Smooth muscle cell (in vitro differentiated cells): Measurements from ENCODE around the gene HOXA5. TPM values are rescaled to one million over a fixed set of nuclear protein-coding genes. Genes with fewer than 3 reads are reported as not detected.

Experiments
- DNase-seq: peaks from one replicate; lab custom pipeline; 2025; ENCODE audit not compliant: unreplicated experiment; lab: John Stamatoyannopoulos, UW
- H2AFZ ChIP-seq: fragments of 200-600 bp; sonication (generic); 2 replicates; pipeline ENCODE4 v1.6.0; 2016; ENCODE audit warnings: antibody characterized with exemption, low read depth, mild to moderate bottlenecking
- H3F3A ChIP-seq: fragments of 200-600 bp; sonication (generic); 2 replicates; pipeline ENCODE4 v1.6.0; 2017; ENCODE audit warnings: antibody characterized with exemption, low read depth
- H3K27ac ChIP-seq: fragments of 200-600 bp; sonication (generic); 2 replicates; pipeline ENCODE4 v1.5.1; 2016; ENCODE audit warnings: low read depth, mild to moderate bottlenecking
- H3K27me3 ChIP-seq: fragments of 200-600 bp; sonication (generic); 2 replicates; pipeline ENCODE4 v1.6.1; 2016; ENCODE audit warnings: low read depth, mild to moderate bottlenecking
- H3K36me3 ChIP-seq: fragments of 200-600 bp; sonication (generic); 2 replicates; pipeline ENCODE4 v1.5.1; 2016; ENCODE audit warnings: low read depth
- H3K4me1 ChIP-seq: fragments of 200-600 bp; sonication (generic); 2 replicates; pipeline ENCODE4 v1.5.1; 2016; ENCODE audit warnings: low read depth
- H3K4me2 ChIP-seq: fragments of 200-600 bp; sonication (generic); 2 replicates; pipeline ENCODE4 v1.6.0; 2016; ENCODE audit warnings: mild to moderate bottlenecking
- H3K4me3 ChIP-seq: fragments of 200-600 bp; sonication (generic); 2 replicates; pipeline ENCODE4 v1.5.1; 2016; ENCODE audit warnings: mild to moderate bottlenecking
- H3K79me2 ChIP-seq: fragments of 200-600 bp; sonication (generic); 2 replicates; pipeline ENCODE4 v1.6.0; 2016; ENCODE audit warnings: low read depth, mild to moderate bottlenecking
- H3K9ac ChIP-seq: fragments of 200-600 bp; sonication (generic); 2 replicates; pipeline ENCODE4 v1.6.0; 2016; ENCODE audit warnings: low read depth
- H3K9me3 ChIP-seq: fragments of 200-600 bp; sonication (generic); replicated peaks from 2 replicates; pipeline ENCODE4 v1.5.1; 2016; ENCODE audit warnings: low read depth
- H4K20me1 ChIP-seq: fragments of 200-600 bp; sonication (generic); 2 replicates; pipeline ENCODE4 v1.6.0; 2016; ENCODE audit warnings: low read depth
- CTCF ChIP-seq: fragments of 200-600 bp; sonication (generic); IDR thresholded peaks from 2 replicates; pipeline ENCODE4 v1.5.1; 2017; ENCODE audit warnings: borderline replicate concordance, mild to moderate bottlenecking, antibody characterized with exemption; ENCODE audit not compliant: insufficient read depth, poor library complexity, severe bottlenecking
- WGBS: methylation state at CpG from one replicate; pipeline ENCODE4 v1.1.7; 2016; ENCODE audit warnings: low lambda C conversion rate; 5-methylcytosine and 5-hydroxymethylcytosine counted together
- polyA plus RNA-seq: library from polyadenylated mRNA; unstranded; fragments of >200 nt; fragmentation: Nextera tagmentation; extraction: Ambion mirVana; gene quantifications from 2 replicates; pipeline ENCODE4 v1.2.1, GENCODE V29; 2016
- total RNA-seq: library from RNA; depleted of rRNA; stranded (reverse); fragments of >200 nt; gene quantifications from 2 replicates; pipeline ENCODE4 v1.2.3, GENCODE V29; 2014

Gene HOXA5
- total and polyA plus RNA-seq, 2 experiments from 2014 or later, result 0.98 to 2.1 TPM

- Histone ChIP-seq H3K27me3 (peaks cover 85% of the 10 kb centered on the region), H3K27ac (no peak overlapping the region), H3F3A (no peaks in the 10 kb centered on the region), H3K9me3 (no peaks in the 10 kb centered on the region), H3K36me3 (no peaks in the 10 kb centered on the region), H4K20me1 (no peaks in the 10 kb centered on the region), H3K9ac (no peak overlapping the region), H3K4me2 (peak overlapping the region; percentile 91), H2AFZ (no peak overlapping the region), H3K79me2 (peaks cover 3% of the 10 kb centered on the region), H3K4me3 (peak overlapping the region; percentile 51), H3K4me1 (peaks cover 3% of the 10 kb centered on the region)
- DNase-seq, result no peak
- no peak for TF ChIP-seq CTCF
- 47% methylated on average over 27 of the region's 30 CpGs for WGBS
Measured at GRCh38 chr7:27156916-27157701, 13.6 kb upstream of the HOXA5 start.

- Histone ChIP-seq H3K79me2 (no peaks in the 10 kb centered on the region), H3K27ac (no peak within 1 kb of the TSS), H3K9me3 (no peaks in the 10 kb centered on the region), H3K36me3 (no peaks in the 10 kb centered on the region), H4K20me1 (no peaks in the 10 kb centered on the region), H3K9ac (no peak within 1 kb of the TSS), H2AFZ (peak within 1 kb of the TSS; percentile 72), H3K4me2 (peak within 1 kb of the TSS; percentile 91), H3F3A (no peaks in the 10 kb centered on the region), H3K27me3 (peaks cover 91% of the 10 kb centered on the region), H3K4me1 (peaks cover 3% of the 10 kb centered on the region), H3K4me3 (peak within 1 kb of the TSS; percentile 51)
- 11% methylated on average over 33 of the region's 33 CpGs for WGBS
- TF ChIP-seq CTCF, result no peak
- no peak for DNase-seq
Measured at GRCh38 chr7:27156508-27156898, 13.0 kb upstream of the HOXA5 start, which contains the start of gene HOXA7. Gene HOXA7, minus strand, starts transcription at chr7:27156675. Its CDS starts 130 bp downstream, at chr7:27156545.

GRCh38 chr7:27155816-27156507 is 12.5 kb upstream of the HOXA5 start:
- no peak for DNase-seq
- WGBS, result 11% methylated on average over 61 of the region's 63 CpGs

More at GRCh38 chr7:27155816-27156507, 12.5 kb upstream of the HOXA5 start:
- peaks cover 3% of the 10 kb centered on the region for H3K4me1 ChIP-seq
- H3K79me2 ChIP-seq, result no peaks in the 10 kb centered on the region
- H3K27me3 ChIP-seq, result peaks cover 96% of the 10 kb centered on the region
- no peaks in the 10 kb centered on the region for H4K20me1 ChIP-seq
- peak overlapping the region; percentile 72 for H2AFZ ChIP-seq
- no peaks in the 10 kb centered on the region for H3F3A ChIP-seq
- H3K4me2 ChIP-seq, result peak overlapping the region; percentile 91
- H3K27ac ChIP-seq, result no peak overlapping the region
- no peak overlapping the region for H3K9ac ChIP-seq
- H3K36me3 ChIP-seq, result no peaks in the 10 kb centered on the region
- no peak for TF ChIP-seq CTCF
- no peaks in the 10 kb centered on the region for H3K9me3 ChIP-seq
- peak overlapping the region; percentile 51 for H3K4me3 ChIP-seq
